ENCODE data around the gene RBMS3.

- TF ChIP-seq CTCF (IDR thresholded peaks at IDR 0.05) (no peak), POLR2A (IDR thresholded peaks at IDR 0.05) (no peak)
These were observed 172.0 kb downstream of the RBMS3 start for GRCh38 chr3:29452934-29453283.

Data from thyroid gland (tissue), 4 donors.